ENCODE results near the gene WRAP73.

WRAP73 gene

DNA sequence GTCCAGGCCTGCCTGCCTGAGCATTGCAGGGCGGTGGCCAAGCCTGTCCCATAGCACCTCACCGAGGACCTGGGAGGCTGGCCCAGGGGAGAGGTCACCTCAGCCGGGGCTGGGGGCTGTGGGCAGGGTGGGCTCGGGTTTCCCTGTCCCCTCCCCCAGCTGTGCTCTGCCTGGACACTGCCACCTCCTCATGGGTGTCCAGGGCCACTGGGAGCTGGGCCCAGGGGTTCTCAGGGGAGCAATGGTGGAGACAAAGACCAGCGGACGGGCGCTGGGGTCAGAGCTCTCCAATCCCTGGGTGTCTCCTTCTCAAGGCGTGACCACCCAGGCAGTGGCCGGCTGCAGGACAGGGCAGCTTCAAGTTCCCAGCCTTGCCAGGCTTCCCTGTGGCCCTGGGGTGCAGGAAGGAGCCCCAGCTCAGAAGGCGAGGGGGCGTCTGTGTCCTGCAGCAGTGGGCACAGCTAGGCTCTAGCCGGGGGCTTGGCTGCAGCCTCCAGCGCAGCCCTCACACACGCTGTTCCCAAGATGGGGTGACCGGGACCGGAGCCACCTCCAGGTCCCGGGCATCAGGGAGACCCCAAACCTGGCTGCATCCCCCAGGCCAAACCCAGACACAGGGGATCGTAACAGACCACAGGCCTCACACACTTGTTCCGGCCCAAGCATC is 31.5 kb upstream of the WRAP73 start:
- DNase-seq: no peak

DNA sequence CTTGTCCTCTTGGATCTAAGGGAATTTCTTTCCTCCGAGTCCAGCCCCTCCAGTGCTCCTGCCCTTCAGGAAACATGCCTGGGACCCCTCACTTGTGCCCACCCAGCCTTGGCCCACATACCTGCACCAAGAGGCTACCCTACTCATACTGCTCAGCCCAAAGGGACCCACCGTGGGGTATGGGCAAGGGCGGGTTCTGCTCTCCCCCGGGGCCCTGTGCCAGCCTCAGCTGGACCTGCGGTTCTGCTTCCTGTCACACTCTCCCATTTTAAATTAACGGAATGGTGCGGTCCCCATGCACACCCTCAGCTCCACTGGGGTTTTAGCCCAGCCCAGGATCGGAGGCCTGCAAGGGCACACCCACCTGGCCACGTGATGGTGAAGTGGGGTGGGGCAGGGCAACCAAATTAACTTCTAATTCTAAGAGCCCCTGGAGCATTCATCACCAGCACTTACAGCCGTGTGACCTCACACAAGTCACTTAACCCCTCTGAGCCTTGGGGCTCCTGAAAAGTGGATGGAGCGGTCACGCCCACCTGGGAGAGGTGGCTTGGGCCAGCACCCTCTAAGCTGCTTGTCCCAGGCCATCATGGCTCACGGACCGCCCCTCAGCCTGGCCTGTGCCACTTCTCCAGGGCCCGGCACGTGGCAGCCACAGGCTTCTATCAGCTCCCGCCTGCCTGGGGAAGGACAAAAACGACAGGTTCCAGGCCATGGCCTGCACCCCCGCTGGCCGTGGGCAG is 30.8 kb upstream of the WRAP73 start:
- DNase-seq: no peak

DNA sequence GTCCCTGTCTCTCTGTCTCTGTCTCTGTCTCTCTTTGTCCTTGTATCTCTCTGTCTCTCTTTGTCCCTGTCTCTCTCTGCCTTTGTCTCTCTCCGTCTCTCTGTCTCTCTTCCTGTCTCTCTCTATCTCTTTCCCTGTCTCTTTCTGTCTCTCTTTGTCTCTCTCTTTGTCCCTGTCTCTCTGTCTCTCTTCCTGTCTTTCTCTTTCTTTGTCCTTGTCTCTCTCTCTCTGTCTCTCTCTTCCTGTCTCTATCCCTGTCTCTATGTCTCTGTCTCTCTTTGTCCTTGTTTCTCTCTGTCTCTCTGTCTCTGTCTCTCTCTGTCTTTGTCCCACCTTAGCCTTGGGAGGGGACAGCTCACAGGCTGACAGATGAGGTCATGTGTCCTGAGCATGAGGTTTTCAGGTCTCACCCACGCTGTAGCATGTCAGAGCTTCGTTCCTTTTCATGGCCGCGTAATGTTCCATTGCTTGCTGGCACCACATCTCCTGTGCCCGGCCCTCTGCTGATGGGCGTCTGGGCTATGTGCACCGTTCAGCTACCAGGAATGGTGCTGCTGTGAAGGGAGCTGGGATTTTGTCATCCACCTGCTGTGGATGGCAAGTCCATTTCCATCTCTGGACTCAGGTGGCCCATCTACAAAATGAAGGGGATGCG is 30.0 kb upstream of the WRAP73 start:
- DNase-seq: no peak

DNA sequence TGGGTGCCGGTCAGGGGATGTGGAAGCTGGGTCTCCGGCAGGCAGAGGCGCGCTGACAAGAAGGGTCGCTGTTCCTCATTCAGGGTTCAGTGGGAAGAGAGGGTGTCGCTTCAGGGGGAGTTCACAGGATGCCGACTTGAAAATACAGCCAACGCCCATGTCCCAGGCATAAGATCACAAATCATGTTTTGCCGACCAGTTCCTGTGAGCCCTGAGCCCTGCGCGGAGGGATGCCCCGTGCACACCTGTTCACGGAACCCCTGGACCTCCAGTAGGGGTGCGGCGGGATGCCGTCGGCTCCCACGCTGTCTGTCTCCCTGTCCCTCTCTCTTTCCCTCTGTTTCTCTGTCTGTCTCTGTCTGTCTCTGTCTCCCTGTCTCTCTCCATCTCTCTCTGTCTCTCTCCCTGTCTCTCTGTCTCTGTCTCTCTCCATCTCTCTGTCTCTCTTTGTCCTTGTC is 29.2 kb upstream of the WRAP73 start:
- DNase-seq: no peak

DNA sequence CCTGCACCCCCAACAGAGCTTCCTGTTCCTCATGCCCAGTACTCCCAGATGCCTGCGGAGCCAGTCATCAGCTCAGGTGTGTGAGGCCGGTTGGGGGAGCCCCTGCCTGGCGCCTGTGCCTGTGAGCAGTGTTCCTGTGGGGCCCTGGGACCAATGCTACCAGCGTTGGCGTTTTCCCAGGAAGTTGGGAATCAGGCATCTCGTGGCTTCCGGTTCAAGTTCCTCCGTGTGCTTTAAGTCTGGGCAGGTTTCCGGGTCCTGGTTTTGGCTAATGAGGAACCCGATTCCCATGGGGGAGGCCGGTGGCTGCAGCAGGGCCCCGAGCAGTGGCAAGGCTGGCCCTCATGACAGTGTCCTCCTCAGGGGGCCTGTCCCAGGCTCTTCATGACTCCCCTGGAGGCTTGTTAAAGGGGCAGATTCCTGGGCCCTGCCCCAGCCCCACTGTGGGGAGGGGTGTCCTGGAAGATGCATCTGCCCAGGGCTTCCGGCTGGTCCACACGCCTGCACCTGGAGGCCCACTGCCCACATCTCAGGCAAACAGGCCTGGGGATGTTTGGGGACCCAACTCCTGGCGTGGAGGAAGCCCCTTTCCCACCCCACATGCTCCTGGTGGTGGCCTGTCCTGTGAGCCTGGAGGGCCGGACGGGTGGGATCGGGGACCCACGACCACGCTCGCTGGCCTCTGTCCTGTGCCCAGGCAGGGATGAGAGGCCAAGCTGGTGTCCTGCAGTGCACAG is 28.6 kb upstream of the WRAP73 start:
- DNase-seq: no peak

DNA sequence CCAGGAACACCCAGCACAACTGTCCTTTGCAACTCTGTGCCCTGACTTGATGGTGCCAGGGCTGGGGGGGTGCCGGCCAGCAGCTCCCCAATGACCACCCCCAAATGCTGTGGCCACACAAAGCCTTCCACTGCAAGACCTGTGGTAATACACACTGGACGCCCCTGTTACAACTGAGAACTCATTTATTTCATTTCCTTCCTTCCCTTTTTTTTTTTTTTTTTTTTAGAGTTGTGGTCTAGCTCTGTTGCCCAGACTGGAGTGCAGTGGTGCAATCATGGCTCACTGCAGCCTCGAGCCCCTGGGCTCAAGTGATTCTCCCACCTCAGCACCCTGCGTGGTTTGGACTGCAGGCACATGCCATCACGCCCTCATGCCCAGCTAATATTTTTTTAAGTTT is 27.6 kb upstream of the WRAP73 start:
- DNase-seq: no peak

DNA sequence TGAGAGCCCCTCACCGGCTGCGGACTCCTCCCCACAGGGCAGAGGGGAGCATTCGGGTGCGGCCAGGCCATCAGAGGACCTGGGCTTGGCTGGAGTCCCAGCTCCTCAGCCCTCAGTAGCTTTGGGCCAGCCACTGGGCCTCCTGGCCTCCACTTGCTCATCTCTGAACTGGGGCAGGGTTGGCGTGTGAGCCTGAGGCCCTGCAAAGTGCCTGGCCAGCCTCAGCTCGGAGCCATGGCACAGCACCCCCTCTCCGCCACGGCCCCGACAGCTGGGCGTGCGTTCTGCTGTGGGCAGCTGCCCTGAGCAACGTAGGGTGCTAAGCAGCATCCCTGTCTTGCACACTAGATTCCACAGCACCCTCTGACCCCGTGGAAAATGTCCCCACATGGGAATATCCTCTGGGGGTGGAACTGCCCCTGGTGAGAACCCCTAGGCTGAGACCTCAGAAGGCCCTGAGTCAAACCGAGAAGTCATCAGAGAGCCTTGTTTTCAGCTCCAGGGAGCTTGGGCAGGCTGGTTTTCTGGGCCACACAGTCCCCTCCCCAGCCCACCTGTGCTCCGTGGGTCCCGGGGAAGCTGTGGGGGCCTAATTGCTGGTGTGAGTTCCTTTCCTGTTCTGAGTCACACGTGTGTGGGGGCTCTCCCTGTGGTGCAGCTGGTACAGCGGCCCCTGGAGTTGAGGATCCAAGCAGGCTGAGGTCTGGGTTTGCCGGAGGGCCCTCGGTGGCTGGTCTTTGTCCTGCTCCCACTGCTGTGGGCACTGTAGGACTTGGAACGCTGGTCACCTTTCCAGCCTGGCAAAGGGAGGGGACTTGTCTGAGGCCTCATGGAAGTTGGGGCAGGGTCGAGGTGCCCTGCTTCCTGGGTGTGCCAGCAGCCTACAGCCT is 26.9 kb upstream of the WRAP73 start:
- DNase-seq: no peak

DNA sequence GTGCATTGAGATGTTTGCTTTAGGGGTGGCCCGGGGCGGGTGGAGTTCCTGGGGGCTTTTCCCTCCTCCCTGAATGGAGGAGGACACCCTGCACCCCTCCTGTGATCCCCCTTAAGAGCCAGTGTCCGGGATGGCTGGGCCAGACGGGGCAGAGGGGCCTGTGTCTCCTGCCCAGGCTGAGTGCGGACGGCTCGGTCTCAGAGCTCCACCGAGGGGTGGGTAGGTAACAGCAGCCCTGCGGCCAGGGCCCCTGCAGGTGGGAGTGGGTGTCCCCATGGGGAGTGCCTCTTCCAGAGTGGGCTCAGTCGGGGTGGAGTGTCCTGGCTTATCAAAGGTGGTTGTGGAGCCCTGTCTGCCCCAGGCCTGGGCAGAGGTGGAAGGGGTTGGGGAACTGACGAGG is 25.5 kb upstream of the WRAP73 start:
- no peak for DNase-seq

DNA sequence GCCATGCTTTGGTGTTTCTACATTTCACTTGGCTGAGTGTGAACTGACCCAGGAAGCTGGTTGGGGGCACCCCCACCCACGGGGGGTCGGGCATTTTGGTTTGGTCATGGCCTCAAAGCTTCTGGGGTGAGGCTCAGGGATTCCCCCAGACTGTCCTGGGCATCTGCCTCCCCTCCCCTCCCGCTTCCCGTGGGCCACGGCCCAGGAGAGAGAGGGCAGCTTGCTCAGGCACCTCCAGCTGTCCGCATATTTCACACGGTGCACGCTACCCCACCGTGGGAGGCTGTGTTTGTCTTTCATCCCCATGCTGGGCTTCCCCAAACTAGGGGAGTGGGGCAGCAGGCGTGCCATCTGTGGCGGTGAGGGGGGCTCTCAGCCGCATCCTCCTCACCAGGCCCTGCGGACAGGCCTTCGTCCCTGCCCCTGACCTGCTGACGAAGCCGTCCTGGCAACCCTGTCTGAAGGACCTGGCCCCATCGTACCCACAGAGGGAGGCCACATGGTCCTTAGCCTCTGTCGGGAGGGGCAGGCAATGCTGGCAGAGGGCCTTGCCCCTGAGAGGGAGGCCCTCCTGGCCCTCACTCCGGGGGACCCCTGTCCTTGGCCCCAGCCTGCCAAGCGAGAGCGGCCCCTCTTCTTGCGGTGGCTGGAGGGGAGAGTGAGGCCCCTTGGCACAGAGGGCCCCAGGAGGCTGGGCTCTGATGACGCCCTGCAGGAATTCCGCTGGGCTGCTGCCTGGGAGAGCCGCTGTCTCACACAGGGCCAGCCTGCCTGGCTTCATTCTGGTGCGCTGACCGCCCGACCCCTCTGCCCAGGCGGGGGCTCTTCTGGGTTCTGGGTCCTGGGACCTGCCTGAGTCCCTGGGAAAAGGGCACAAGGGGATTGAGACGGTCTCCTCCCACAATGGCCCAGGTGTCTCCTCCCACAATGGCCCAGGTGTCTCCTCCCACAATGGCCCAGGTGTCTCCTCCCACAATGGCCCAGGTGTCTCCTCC is 24.5 kb upstream of the WRAP73 start:
- DNase-seq: no peak

DNA sequence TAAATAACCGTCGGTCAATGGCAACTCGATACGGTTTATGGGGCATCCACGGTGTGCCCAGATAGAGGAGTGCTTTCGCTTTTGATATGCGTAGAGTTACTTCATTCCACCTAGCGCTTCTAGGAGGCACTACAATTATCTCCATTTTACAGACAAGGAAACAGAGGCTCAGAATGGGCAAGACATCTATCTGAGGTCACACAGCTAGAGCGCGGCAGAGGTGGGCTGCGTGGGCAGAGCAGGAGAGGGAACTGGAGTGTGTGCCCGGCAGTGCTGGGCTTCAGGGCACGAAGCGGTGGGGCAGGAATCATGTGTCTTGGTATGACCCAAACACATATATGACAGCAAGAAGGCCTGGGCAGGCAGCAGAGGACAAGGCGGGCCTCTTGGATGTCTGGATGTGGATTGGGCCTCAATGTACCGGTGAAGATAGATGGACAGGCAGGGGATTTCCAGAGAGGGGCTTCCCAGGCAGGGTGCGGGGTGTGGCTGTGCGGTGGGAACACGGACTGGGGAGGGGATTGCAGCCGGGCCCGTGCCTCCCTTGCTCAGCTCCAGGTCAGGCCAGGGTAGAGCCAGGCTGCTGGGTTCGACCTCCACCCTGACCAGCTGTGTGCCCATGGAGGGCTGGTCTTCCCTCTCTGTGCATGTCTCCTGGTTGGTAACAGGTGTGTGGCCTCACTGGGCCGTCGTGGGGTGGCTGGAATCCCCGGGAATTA is 23.6 kb upstream of the WRAP73 start:
- DNase-seq: no peak

DNA sequence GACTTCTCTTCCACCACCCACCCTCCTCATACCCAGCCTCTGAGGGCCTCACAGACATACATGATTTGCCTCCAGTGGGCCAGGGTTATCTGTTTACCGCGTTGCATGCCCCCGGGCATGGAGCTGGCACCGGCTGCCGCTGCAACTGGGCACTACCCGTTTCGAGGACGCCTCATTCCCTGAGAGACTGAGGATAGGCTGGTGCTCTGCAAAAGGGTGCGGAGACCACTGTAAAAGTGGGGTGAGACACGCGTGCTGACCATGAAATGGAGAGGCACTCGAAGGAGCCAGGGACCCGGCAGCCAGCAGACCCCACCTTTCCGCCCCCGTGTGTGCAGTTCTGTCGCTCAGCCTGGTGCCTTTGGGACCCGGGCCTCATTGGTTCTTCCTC is 23.1 kb upstream of the WRAP73 start:
- DNase-seq: no peak

DNA sequence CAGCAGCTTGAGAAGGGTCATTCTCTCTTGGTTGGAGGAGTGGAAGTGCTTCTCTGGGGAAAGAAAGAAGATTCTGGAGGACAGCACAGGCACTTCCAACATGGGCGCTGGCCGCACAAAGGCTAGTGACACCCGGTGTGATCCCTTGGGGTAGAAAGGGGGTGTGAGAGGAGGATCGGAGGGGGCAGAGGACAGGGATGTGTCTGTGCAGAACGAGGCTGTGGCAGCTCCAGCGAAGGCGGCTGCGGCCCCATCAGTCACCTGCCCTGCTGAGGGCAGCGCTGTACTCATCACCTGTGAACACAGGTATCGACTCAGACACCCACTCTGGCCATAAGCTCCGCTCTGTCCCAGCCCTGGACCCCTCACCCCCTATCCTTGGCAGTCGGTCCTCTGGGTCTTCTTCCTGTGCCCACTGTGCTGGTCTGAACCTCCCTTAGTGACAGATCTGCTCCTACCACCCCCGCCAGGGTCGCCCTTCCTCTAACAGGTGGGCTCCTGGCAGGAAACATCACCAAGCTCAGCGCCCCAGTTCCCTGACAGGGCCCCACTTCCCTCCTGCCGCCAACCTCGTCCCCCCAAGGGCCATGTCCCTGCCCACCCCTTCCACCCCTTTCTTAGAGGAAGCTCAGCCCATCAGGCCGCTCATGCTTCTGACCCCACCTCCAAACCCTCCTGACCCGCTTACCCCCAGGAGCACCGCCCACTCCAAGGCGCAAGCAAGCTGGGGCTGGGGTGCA is 22.5 kb upstream of the WRAP73 start:
- DNase-seq: no peak

DNA sequence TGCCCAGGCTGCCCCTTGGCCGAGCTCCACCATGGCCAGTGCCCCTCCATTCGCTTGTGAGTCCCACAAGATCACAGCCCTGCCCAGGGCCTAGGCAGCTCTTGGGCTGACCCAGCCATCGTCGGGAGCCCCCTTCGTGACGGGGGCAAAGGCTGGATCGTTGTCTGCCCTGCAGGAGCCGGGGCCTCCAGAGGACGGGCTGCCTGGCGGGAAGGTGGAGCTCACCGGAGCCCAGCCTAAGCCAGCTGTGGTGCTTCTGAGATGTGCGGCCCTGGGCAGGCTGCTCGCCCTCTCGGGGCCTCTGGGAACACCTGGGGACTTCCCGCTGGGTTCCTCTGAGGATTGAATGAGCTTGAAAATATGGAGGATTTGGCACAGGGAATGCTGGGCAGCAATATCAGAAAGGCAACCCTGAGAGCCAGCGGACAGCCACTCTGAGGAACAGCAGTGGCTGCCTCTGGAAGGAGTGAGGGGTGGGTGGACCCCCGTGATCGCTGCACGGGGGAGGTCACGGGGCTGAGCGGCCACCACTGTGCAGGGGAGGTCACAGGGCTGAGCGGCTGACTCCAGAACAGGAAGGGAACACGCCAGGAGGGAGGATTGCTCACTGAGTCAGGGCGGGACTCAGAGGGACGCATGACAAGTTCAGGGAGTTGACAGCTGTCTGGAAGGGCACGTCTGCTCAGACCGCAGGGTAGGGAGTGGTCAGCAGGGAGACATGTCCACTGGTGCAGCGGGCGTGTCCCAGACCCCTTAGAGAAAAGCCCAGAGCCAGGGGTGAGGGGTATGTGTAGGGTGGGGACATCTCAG is 21.7 kb upstream of the WRAP73 start:
- no peak for DNase-seq

DNA sequence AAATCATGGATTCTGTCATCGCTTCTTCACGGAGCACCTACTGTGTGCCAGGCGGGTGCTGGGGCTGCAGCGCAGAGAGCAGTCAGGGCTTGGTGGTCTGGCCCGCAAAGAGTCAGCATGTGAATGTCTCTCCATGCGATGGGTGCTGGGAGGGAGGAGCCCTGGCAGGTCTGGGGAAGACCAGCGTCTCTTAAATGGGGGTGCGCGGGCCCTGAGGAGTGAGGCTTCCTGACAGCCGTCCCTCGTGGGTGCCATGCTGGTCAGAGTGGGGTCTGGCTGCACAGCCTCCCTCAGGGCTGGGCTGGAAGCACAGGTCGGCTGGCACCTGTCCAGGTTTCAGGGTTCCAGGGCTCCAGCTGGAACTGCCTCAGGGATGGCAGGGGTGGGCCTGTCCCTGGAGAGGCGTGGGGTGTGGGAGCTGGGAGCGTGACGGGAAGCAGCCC is 20.9 kb upstream of the WRAP73 start:
- DNase-seq: no peak

DNA sequence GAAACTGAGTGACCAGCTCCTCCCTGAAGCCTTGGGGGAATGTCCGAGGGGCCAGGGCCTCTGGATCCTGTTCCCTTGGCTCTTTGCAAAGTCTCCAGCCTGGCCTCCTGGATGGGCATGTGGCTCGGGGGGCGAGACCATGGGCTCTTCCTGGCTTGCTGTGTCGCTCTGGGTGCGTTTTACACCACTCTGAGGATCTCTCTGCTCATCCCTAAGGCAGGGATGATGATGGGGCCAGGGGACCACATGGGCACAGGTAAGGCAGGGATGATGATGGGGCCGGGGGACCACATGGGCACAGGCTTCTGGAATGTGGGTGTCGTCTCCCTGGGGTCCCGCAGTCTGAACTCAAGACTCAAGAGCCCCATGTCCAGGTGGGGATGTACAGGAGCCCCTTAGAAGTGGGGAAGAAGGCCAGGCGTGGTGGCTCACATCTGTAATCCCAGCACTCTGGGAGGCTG is 20.1 kb upstream of the WRAP73 start:
- no peak for DNase-seq

DNA sequence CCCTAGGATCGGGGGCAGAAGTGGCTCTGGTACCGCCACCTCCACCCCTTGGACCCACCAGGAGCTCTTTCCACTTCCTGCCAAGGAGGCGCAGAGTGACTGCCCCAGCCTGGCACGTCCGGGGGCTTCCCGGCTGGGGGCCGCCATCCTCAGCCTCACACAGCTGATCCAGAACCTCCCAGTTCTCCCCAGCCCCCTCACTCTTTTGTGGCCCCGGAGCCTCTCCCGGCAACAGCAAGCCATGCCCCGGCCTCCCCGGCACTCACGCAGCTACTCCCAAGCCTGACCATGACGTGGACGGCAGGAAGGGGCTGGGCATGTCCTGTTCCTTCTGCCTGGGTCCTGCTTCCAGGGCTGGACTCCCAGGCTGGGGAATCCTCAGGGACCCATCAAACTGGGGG is 19.5 kb upstream of the WRAP73 start:
- no peak for DNase-seq

DNA sequence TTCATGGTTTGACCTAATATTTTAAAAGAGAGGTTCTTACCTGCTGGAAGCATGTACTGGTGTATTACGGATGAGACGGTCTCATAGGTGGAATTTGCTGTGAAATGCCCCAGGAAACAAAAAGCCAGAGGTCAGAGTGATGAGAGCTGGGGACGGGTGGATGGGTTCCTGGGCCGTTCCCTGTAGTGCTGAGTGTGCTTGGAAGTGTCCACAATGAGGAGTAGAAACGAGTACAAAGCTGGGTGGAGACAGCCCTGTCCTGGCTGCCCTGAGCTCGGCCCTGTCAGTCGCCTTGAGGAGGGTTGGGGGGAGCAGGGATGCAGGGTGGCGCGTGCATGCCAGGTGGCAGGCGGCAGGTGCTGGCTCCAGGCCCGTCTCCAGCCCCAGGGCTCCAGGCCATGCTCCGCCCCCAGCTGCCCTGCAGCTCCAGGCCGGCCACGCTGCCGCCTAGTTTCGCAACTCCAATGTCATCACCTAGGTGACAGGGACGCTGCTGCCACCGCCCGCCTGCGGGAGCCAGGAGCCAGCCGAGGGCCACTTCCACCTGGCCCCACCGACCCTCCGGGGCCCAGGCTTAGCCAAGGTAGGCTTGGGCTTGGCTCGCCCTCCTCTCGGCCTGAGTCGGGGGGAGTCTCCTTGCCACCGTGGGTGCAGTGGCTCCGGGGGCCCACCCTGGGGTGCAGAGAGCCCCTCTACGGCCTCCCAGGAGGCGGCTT is 18.8 kb upstream of the WRAP73 start:
- no peak for DNase-seq

DNA sequence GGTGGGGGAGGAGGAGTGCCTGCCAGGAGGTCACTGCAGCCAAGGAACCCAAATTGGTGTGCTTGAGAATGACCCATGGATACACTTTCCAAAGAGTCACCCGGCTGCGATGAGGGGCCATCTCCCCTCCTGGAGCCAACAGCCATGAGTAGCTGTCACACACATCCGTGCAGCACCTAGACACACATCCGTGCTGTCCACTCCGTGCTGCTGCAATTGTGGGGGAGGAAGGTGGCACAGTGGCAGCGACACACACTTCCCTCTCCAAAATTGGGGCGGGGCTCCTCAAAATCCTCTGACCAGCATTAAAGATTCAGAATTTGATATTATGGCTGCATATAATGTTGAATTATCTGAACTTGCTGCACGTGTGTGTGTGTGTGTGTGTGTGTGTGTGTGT is 18.2 kb upstream of the WRAP73 start:
- DNase-seq: no peak
